ENCODE results near the gene CHODL.

CHODL gene

GRCh38 chr21:18269856-18270255 lies 25.2 kb downstream of the CHODL start:
- CTCF ChIA-PET, result no interaction called here
- no peak overlapping the region for H3K27ac ChIP-seq (ENCODE audit: extremely low read depth, low read depth, low read length)
- no peaks in the 10 kb centered on the region for H3K36me3 ChIP-seq (ENCODE audit: control insufficient read depth in 2 of 2, insufficient read depth in 1 of 2, low read length in 2 of 2)
- no peak overlapping the region for H3K4me3 ChIP-seq (ENCODE audit: low read depth, low read length)
- POLR2A ChIA-PET, result no interaction called here
- H3K4me1 ChIP-seq (ENCODE audit: control insufficient read depth, insufficient read depth, low read length), result no peaks in the 10 kb centered on the region
- TF ChIP-seq ZNF555 (tag by site-specific recombination; conservative IDR thresholded peaks at IDR 0.05) (no peak), ZNF776 (tag by site-specific recombination; IDR thresholded peaks at IDR 0.05; ENCODE audit: borderline replicate concordance) (no peak), ZXDB (tag by site-specific recombination; IDR thresholded peaks at IDR 0.05) (no peak), ZNF26 (tag by site-specific recombination; IDR thresholded peaks at IDR 0.05) (no peak), OVOL3 (tag by site-specific recombination; IDR thresholded peaks at IDR 0.05) (no peak), ZNF366 (tag by site-specific recombination; conservative IDR thresholded peaks at IDR 0.05) (no peak), ZFP37 (tag by site-specific recombination; IDR thresholded peaks at IDR 0.05) (no peak), ZNF501 (tag by site-specific recombination; IDR thresholded peaks at IDR 0.05) (no peak), ZNF664 (tag by site-specific recombination; IDR thresholded peaks at IDR 0.05) (no peak), ZNF530 (tag by site-specific recombination; IDR thresholded peaks at IDR 0.05; ENCODE audit: low read depth) (no peak), ZNF311 (tag by site-specific recombination; IDR thresholded peaks at IDR 0.05; ENCODE audit: borderline replicate concordance) (no peak), ZNF155 (tag by site-specific recombination; IDR thresholded peaks at IDR 0.05) (no peak), ZFP3 (tag by site-specific recombination; IDR thresholded peaks at IDR 0.05; ENCODE audit: low read depth) (no peak), ZNF138 (tag by site-specific recombination; IDR thresholded peaks at IDR 0.05; ENCODE audit: borderline replicate concordance) (no peak)
- H3K9me3 ChIP-seq (ENCODE audit: control insufficient read depth, insufficient read depth, low read depth, low read length), result no peaks in the 10 kb centered on the region

GRCh38 chr21:18273400-18273799 lies 28.8 kb downstream of the CHODL start:
- TF ChIP-seq ZNF513 (tag by site-specific recombination; IDR thresholded peaks at IDR 0.05), result no peak
- no peak for TF ChIP-seq ZNF645 (tag by site-specific recombination; IDR thresholded peaks at IDR 0.05)
- no peak for TF ChIP-seq EGR2 (tag by site-specific recombination; IDR thresholded peaks at IDR 0.05; ENCODE audit: low read depth)
- no peak overlapping the region for H3K4me3 ChIP-seq (ENCODE audit: low read depth, low read length)
- no peaks in the 10 kb centered on the region for H3K36me3 ChIP-seq (ENCODE audit: control insufficient read depth in 2 of 2, insufficient read depth in 1 of 2, low read length in 2 of 2)
- ChIA-PET POLR2A (no interaction called here), CTCF (no interaction called here)
- no peaks in the 10 kb centered on the region for H3K9me3 ChIP-seq (ENCODE audit: control insufficient read depth, insufficient read depth, low read depth, low read length)
- H3K4me1 ChIP-seq (ENCODE audit: control insufficient read depth, insufficient read depth, low read length), result no peaks in the 10 kb centered on the region
- H3K27ac ChIP-seq (ENCODE audit: extremely low read depth, low read depth, low read length), result no peak overlapping the region

GRCh38 chr21:18274370-18274769 lies 29.7 kb downstream of the CHODL start:
- Histone ChIP-seq H3K9me3 (ENCODE audit: control insufficient read depth, insufficient read depth, low read depth, low read length) (no peaks in the 10 kb centered on the region), H3K4me1 (ENCODE audit: control insufficient read depth, insufficient read depth, low read length) (no peaks in the 10 kb centered on the region), H3K4me3 (ENCODE audit: low read depth, low read length) (no peak overlapping the region), H3K36me3 (ENCODE audit: control insufficient read depth in 2 of 2, insufficient read depth in 1 of 2, low read length in 2 of 2) (no peaks in the 10 kb centered on the region), H3K27ac (ENCODE audit: extremely low read depth, low read depth, low read length) (no peak overlapping the region)
- no peak for TF ChIP-seq MZF1 (tag by site-specific recombination; IDR thresholded peaks at IDR 0.05; ENCODE audit: borderline replicate concordance)
- CTCF ChIA-PET, result interaction anchor here (0.6 to 1.1 kb wide), 2 partner anchors 22 to 106 kb away, joined by 3 read pairs; no protein-coding TSS in a partner anchor
- POLR2A ChIA-PET, result no interaction called here

All from HEK293 (cell line).